ENCODE data around the gene TM7SF2. TPM values are rescaled to one million over a fixed set of nuclear protein-coding genes. Genes with fewer than 3 reads are reported as not detected.

TM7SF2 gene
- total RNA-seq, 1 experiment from 2014 or later = 74.8 TPM

- H2AFZ ChIP-seq (ENCODE audit: low read length) = no peak overlapping the region
- H4K5ac ChIP-seq (ENCODE audit: insufficient read length, low read depth, low read length) = no peak overlapping the region
- H3K23ac ChIP-seq (ENCODE audit: insufficient read length, low read depth, low read length) = no peak overlapping the region
- H3T11ph ChIP-seq (ENCODE audit: low read length) = no peak overlapping the region
- peak overlapping the region; percentile 100 for H3K27ac Mint-ChIP-seq
- H3K27me3 Mint-ChIP-seq (ENCODE audit: low read depth) = peaks cover 8% of the 10 kb centered on the region
- H2BK15ac ChIP-seq (ENCODE audit: low read depth, low read length) = no peak overlapping the region
- H3K14ac ChIP-seq (ENCODE audit: insufficient read depth, low read length) = peak overlapping the region; percentile 80; the same call in 1 of the 2 replicates
- no peaks in the 10 kb centered on the region for H3K79me2 ChIP-seq (ENCODE audit: insufficient read depth, low read length)
- no peak for TF ChIP-seq CTCF (conservative IDR thresholded peaks at IDR 0.05)
- H3K79me1 ChIP-seq (ENCODE audit: insufficient read depth, low read depth, low read length, poor library complexity, severe bottlenecking) = no peaks in the 10 kb centered on the region
- H3K56ac ChIP-seq (ENCODE audit: insufficient read length, low read depth, low read length) = peak overlapping the region; percentile 28
- H3K36me3 Mint-ChIP-seq (ENCODE audit: insufficient read depth in 1 of 3, low read depth in 3 of 3) = peaks cover 5 to 26% (median 26%) of the 10 kb centered on the region in 3 experiments; a peak in 6 of 7 replicates
- peak overlapping the region; percentile 71 for H3K27ac ChIP-seq (ENCODE audit: insufficient read length, low read depth, low read length)
- H4K8ac ChIP-seq (replicated peaks; ENCODE audit: insufficient read length, low read depth, low read length) = no peak overlapping the region
- peak overlapping the region; percentile 96 for H3K9ac ChIP-seq (ENCODE audit: extremely low read depth, insufficient read length, low read length)
- H3K23me2 ChIP-seq (ENCODE audit: insufficient read length, low read depth, low read length, poor library complexity, severe bottlenecking) = peaks cover 14% of the 10 kb centered on the region
- peak overlapping the region; percentile 58 for H3K4me2 ChIP-seq (ENCODE audit: insufficient read depth, insufficient read length, low read length)
- H2BK12ac ChIP-seq (ENCODE audit: insufficient read length, low read depth, low read length) = no peak overlapping the region
- no peak overlapping the region for H3K4ac ChIP-seq (ENCODE audit: low read depth, low read length)
- peak overlapping the region; percentile 93 to 95 for H3K4me3 Mint-ChIP-seq
- peak overlapping the region; percentile 3 for H2BK5ac ChIP-seq (ENCODE audit: insufficient read length, low read length)
- WGBS (ENCODE audit: extremely low coverage, insufficient read length, low lambda C conversion rate) = no CpG with 5 or more reads among the region's 24 CpGs
- H3K9me3 ChIP-seq (ENCODE audit: control insufficient read depth, low read depth, low read length) = no peaks in the 10 kb centered on the region
- no peak overlapping the region for H2BK20ac ChIP-seq (ENCODE audit: low read depth, low read length, poor library complexity, severe bottlenecking)
- no peak overlapping the region for H2BK120ac ChIP-seq (ENCODE audit: low read depth, low read length, poor library complexity, severe bottlenecking)
- peaks cover 19 to 23% of the 10 kb centered on the region in 2 experiments for H3K4me1 Mint-ChIP-seq
- H4K20me1 ChIP-seq (ENCODE audit: control insufficient read depth, insufficient read depth, insufficient read length) = no peaks in the 10 kb centered on the region
- H4K91ac ChIP-seq (ENCODE audit: insufficient read length, low read depth, low read length) = no peak overlapping the region
- DNase-seq = peak; percentile 97
- no peak overlapping the region for H2AK5ac ChIP-seq (ENCODE audit: insufficient read length, low read length)
- H3K18ac ChIP-seq (ENCODE audit: insufficient read length, low read depth, low read length) = peak overlapping the region; percentile 89
- no peaks in the 10 kb centered on the region; a peak in 1 of 5 replicates for H3K9me3 Mint-ChIP-seq
- H3K27me3 ChIP-seq (ENCODE audit: insufficient read depth, low read length) = no peaks in the 10 kb centered on the region
- H3K4me1 ChIP-seq (ENCODE audit: insufficient read depth, low read length) = no peaks in the 10 kb centered on the region
These were observed 23.4 kb downstream of the TM7SF2 start for GRCh38 chr11:65134952-65135632.
